A549 (cell line): ENCODE results near the gene MGMT.

Experiments used
- JUNB ChIP-seq: fragments of >200 bp; sonication (Bioruptor Twin); formaldehyde crosslinking; IDR thresholded peaks from 2 replicates; pipeline ENCODE4 v1.6.1; 2016
- TF ChIP-seq, protein P1 (sequence below): fragments of >200 bp; sonication (Bioruptor Twin); formaldehyde crosslinking; IDR thresholded peaks from 3 replicates; pipeline ENCODE4 v1.5.1; 2016

DNA sequence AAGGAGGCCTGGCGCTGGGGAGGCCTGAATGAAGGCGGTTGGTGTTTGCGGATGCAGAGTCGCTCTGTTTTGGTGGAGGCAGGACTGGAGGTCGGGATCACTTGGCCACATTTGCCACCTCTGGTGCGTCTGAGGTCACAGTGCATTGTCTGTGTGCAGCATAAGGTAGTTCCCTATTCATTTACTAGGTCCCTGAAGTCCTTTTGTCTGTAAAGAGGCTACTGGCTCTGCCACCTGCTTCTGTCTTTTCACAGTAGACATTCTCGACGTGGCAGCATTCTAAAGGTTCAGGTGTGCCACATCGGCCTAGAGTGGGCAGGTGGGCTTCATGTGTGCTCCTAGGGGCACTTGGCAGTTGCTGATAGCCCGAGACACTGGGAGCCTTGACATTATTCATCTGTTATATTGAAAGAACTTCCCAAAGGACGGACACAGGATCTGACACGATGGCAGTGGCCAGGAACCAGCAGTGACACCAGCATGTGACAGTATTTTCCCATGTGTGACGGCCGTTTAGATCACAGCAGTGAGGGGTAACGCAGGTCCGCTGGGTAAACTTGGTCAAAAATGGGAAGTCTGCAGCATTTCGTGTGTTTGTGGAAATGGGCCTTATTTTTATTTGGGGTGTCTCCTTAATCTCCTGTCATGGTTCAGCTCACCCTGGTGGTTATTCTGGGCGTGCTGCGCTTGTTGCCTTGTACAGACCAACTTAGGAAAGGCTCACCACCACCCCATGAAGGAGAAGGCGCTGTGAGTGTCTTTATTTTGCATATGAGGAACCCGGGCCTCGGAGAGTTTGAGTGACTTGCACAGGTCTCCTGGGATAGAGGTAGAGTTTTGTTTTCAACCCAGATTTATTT lies 5.9 kb downstream of the MGMT start:
- TF ChIP-seq, protein P1, sequence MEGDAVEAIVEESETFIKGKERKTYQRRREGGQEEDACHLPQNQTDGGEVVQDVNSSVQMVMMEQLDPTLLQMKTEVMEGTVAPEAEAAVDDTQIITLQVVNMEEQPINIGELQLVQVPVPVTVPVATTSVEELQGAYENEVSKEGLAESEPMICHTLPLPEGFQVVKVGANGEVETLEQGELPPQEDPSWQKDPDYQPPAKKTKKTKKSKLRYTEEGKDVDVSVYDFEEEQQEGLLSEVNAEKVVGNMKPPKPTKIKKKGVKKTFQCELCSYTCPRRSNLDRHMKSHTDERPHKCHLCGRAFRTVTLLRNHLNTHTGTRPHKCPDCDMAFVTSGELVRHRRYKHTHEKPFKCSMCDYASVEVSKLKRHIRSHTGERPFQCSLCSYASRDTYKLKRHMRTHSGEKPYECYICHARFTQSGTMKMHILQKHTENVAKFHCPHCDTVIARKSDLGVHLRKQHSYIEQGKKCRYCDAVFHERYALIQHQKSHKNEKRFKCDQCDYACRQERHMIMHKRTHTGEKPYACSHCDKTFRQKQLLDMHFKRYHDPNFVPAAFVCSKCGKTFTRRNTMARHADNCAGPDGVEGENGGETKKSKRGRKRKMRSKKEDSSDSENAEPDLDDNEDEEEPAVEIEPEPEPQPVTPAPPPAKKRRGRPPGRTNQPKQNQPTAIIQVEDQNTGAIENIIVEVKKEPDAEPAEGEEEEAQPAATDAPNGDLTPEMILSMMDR, result no peak
- TF ChIP-seq JUNB, result no peak
